Activated T-cell treated with anti-CD3 and anti-CD28 coated beads, Interleukin-2, amount 50 U/mL, for 4 hours (primary cell): Measurements from ENCODE around the gene ZNF85. TPM values are rescaled to one million over a fixed set of nuclear protein-coding genes. Genes with fewer than 3 reads are reported as not detected.
A peak's percentile ranks its signal among the peaks of the same experiment; 100 is the strongest.
"Not testable (repeated sequence)": the region's sequence is repeated elsewhere in the genome, so short reads cannot be mapped to it uniquely, and the experiment has no call there.

Source experiments
- ATAC-seq, 2 donors: fragments of 200-7000 bp; cut with Tn5 transposase; one replicate each; pipeline ENCODE4 v1.10.0; 2021
- DNase-seq: peaks from one replicate; pipeline ENCODE4 v3.0.0-alpha.2; 2020
- H3K27me3 Mint-ChIP-seq: one replicate; pipeline ENCODE4 v1.8.0; 2021; ENCODE audit warnings: low read depth, mixed read lengths
- H3K36me3 Mint-ChIP-seq: one replicate; pipeline ENCODE4 v1.8.0; 2022; ENCODE audit warnings: mixed read lengths; ENCODE audit not compliant: insufficient read depth
- H3K4me1 Mint-ChIP-seq: one replicate; pipeline ENCODE4 v1.8.0; 2021; ENCODE audit warnings: low read depth, mixed read lengths
- H3K4me3 Mint-ChIP-seq: one replicate; pipeline ENCODE4 v1.8.0; 2021; ENCODE audit warnings: mild to moderate bottlenecking, moderate library complexity, mixed read lengths
- H3K9me3 Mint-ChIP-seq: one replicate; pipeline ENCODE4 v1.8.0; 2021; ENCODE audit warnings: mixed read lengths
- total RNA-seq, 3 donors: library from RNA; stranded (reverse); gene quantifications; one replicate each; pipeline ENCODE4 v1.2.1, GENCODE V29; 2021

Gene ZNF85
- total RNA-seq = 10 to 100 TPM in 1 of 3 donors, 1 to 10 TPM in 2; 7.4 to 10.8 (median 8.2) TPM

- DNase-seq = peak; percentile 80
- Mint-ChIP-seq H3K27me3 (no peaks in the 10 kb centered on the region), H3K4me1 (peaks cover 10% of the 10 kb centered on the region), H3K4me3 (peak within 1 kb of the TSS; percentile 97), H3K9me3 (no peaks in the 10 kb centered on the region), H3K36me3 (peaks cover under 1% of the 10 kb centered on the region)
- peak; percentile 100 for ATAC-seq
These were observed at the start of gene ZNF85 for GRCh38 chr19:20923077-20923871. ZNF85 (plus strand) TSS chr19:20923251; CDS start chr19:20923401, 150 bp downstream.

- peaks cover 11% of the 10 kb centered on the region for H3K36me3 Mint-ChIP-seq
- peaks cover 23% of the 10 kb centered on the region for H3K27me3 Mint-ChIP-seq
- peaks cover 89% of the 10 kb centered on the region for H3K9me3 Mint-ChIP-seq
- no peaks in the 10 kb centered on the region for H3K4me1 Mint-ChIP-seq
- ATAC-seq = peak in 1 of 2 donors; percentile 10
- DNase-seq = no peak
- no peak overlapping the region for H3K4me3 Mint-ChIP-seq
These were observed 43.5 kb upstream of the ZNF85 start for GRCh38 chr19:20879501-20879900.

GRCh38 chr19:20912973-20913372 lies 10.1 kb upstream of the ZNF85 start:
- peaks cover 7% of the 10 kb centered on the region for H3K36me3 Mint-ChIP-seq
- peaks cover 73% of the 10 kb centered on the region for H3K9me3 Mint-ChIP-seq
- peaks cover 51% of the 10 kb centered on the region for H3K27me3 Mint-ChIP-seq
- DNase-seq (no peak), ATAC-seq (peak; percentile 44 to 49)
- no peak overlapping the region for H3K4me3 Mint-ChIP-seq
- peaks cover 1% of the 10 kb centered on the region for H3K4me1 Mint-ChIP-seq

- Mint-ChIP-seq H3K4me3 (peak overlapping the region; percentile 29), H3K27me3 (no peaks in the 10 kb centered on the region), H3K9me3 (no peaks in the 10 kb centered on the region), H3K4me1 (peaks cover 10% of the 10 kb centered on the region), H3K36me3 (peaks cover 8% of the 10 kb centered on the region)
- no peak for ATAC-seq
- no peak for DNase-seq
These were observed 2.4 kb downstream of the ZNF85 start for GRCh38 chr19:20925481-20925880.

GRCh38 chr19:20926796-20927195 lies 3.7 kb downstream of the ZNF85 start:
- DNase-seq (no peak), ATAC-seq (no peak)
- Mint-ChIP-seq H3K4me1 (peaks cover 10% of the 10 kb centered on the region), H3K9me3 (no peaks in the 10 kb centered on the region), H3K36me3 (peaks cover 8% of the 10 kb centered on the region), H3K4me3 (no peak overlapping the region), H3K27me3 (no peaks in the 10 kb centered on the region)

GRCh38 chr19:20928371-20928770 lies 5.3 kb downstream of the ZNF85 start:
- ATAC-seq = no peak
- DNase-seq = no peak
- Mint-ChIP-seq H3K27me3 (no peaks in the 10 kb centered on the region), H3K9me3 (no peaks in the 10 kb centered on the region), H3K36me3 (peaks cover 8% of the 10 kb centered on the region), H3K4me1 (peaks cover 5% of the 10 kb centered on the region), H3K4me3 (no peak overlapping the region)

- not testable (repeated sequence) for H3K4me1 Mint-ChIP-seq, DNase-seq, H3K4me3 Mint-ChIP-seq, H3K9me3 Mint-ChIP-seq, H3K27me3 Mint-ChIP-seq, ATAC-seq
- H3K36me3 Mint-ChIP-seq = peaks cover 32% of the 10 kb centered on the region
These were observed 13.4 kb downstream of the ZNF85 start for GRCh38 chr19:20936322-20936947.

- H3K4me1 Mint-ChIP-seq, H3K4me3 Mint-ChIP-seq, H3K27me3 Mint-ChIP-seq, DNase-seq, ATAC-seq: not testable (repeated sequence)
- Mint-ChIP-seq H3K9me3 (peaks cover 26% of the 10 kb centered on the region), H3K36me3 (peaks cover 23% of the 10 kb centered on the region)
These were observed 29.6 kb downstream of the ZNF85 start for GRCh38 chr19:20952561-20953095.

- no peak overlapping the region for H3K4me3 Mint-ChIP-seq
- ATAC-seq = no peak
- peaks cover 19% of the 10 kb centered on the region for H3K9me3 Mint-ChIP-seq
- H3K4me1 Mint-ChIP-seq = no peaks in the 10 kb centered on the region
- DNase-seq = no peak
- no peaks in the 10 kb centered on the region for H3K27me3 Mint-ChIP-seq
- H3K36me3 Mint-ChIP-seq = no peaks in the 10 kb centered on the region
These were observed 41.7 kb downstream of the ZNF85 start for GRCh38 chr19:20964798-20965197.

GRCh38 chr19:20968092-20968491 lies 45.0 kb downstream of the ZNF85 start:
- Mint-ChIP-seq H3K27me3 (no peaks in the 10 kb centered on the region), H3K4me1 (no peaks in the 10 kb centered on the region)

GRCh38 chr19:20969498-20969897 lies 46.4 kb downstream of the ZNF85 start:
- no peaks in the 10 kb centered on the region for H3K9me3 Mint-ChIP-seq
- DNase-seq = no peak
- H3K27me3 Mint-ChIP-seq = no peaks in the 10 kb centered on the region
- no peak overlapping the region for H3K4me3 Mint-ChIP-seq
- no peaks in the 10 kb centered on the region for H3K36me3 Mint-ChIP-seq
- no peaks in the 10 kb centered on the region for H3K4me1 Mint-ChIP-seq
- no peak for ATAC-seq

More at GRCh38 chr19:20968092-20968491, 45.0 kb downstream of the ZNF85 start:
- H3K9me3 Mint-ChIP-seq = no peaks in the 10 kb centered on the region
- ATAC-seq (no peak), DNase-seq (no peak)
- H3K4me3 Mint-ChIP-seq = no peak overlapping the region
- H3K36me3 Mint-ChIP-seq = no peaks in the 10 kb centered on the region

GRCh38 chr19:20969898-20970297 lies 46.8 kb downstream of the ZNF85 start:
- Mint-ChIP-seq H3K4me1 (no peaks in the 10 kb centered on the region), H3K9me3 (no peaks in the 10 kb centered on the region), H3K4me3 (no peak overlapping the region), H3K36me3 (no peaks in the 10 kb centered on the region), H3K27me3 (no peaks in the 10 kb centered on the region)
- DNase-seq (no peak), ATAC-seq (no peak)

GRCh38 chr19:20992788-20993187 lies 69.7 kb downstream of the ZNF85 start:
- H3K36me3 Mint-ChIP-seq, ATAC-seq, H3K27me3 Mint-ChIP-seq, H3K4me3 Mint-ChIP-seq, DNase-seq, H3K4me1 Mint-ChIP-seq: not testable (repeated sequence)
- H3K9me3 Mint-ChIP-seq = peaks cover 22% of the 10 kb centered on the region

- ATAC-seq (peak; percentile 100), DNase-seq (peak; percentile 76)
- Mint-ChIP-seq H3K4me1 (peaks cover 1% of the 10 kb centered on the region), H3K27me3 (no peaks in the 10 kb centered on the region), H3K36me3 (no peaks in the 10 kb centered on the region), H3K4me3 (peak overlapping the region; percentile 86), H3K9me3 (no peaks in the 10 kb centered on the region)
These were observed 76.8 kb downstream of the ZNF85 start for GRCh38 chr19:20999731-21000352.
